ENCODE measurements around the gene LRRC37A.
"Not testable (repeated sequence)": the region's sequence is repeated elsewhere in the genome, so short reads cannot be mapped to it uniquely, and the experiment has no call there.

LRRC37A gene

DNA sequence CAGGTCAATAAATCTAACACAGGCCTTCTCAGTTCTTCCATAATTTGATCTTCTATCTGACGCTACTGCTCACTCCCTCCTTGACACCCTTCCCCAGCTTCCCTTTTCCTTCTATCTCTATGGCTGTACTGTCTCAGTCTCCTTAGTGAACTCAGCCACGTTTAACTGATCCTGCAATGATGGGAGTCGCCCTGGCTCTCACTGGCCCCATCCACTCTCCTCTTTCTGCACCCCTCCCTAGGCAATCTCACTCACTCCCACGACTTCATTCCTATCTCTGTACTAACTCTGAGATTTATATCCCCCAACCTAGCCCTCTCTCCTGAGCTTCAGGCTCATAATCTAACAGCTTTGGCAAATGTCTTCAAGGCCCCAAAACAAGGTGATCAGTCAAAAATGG is 58.9 kb downstream of the LRRC37A start:
- not testable (repeated sequence) for H4K91ac ChIP-seq (ENCODE audit: low read depth, low read length, poor library complexity); H3K4me2 ChIP-seq (ENCODE audit: insufficient read depth, low read length, poor library complexity, severe bottlenecking); H3K79me1 ChIP-seq (ENCODE audit: low read depth, low read length); H2BK120ac ChIP-seq (ENCODE audit: low read depth, low read length); H2AK5ac ChIP-seq (ENCODE audit: low read depth, low read length); H3K14ac ChIP-seq (ENCODE audit: low read length); H3K27ac ChIP-seq (replicated peaks; ENCODE audit: low read length); H3K23ac ChIP-seq (ENCODE audit: low read depth, low read length, poor library complexity); H3K9me3 ChIP-seq (replicated peaks in 1 of 2; ENCODE audit: control insufficient read depth in 2 of 2, insufficient read depth in 1 of 2, low read depth in 1 of 2, low read length in 2 of 2); H3K4me1 ChIP-seq (ENCODE audit: control insufficient read depth in 2 of 2, insufficient read depth in 1 of 2, low read depth in 1 of 2, low read length in 2 of 2); H2BK15ac ChIP-seq (ENCODE audit: low read length); H2BK5ac ChIP-seq (ENCODE audit: low read length); H4K8ac ChIP-seq (ENCODE audit: low read depth, low read length); H3K18ac ChIP-seq (ENCODE audit: low read length); H3K27me3 ChIP-seq (ENCODE audit: control insufficient read depth in 3 of 3, insufficient read depth in 3 of 3, low read depth in 1 of 3, low read length in 3 of 3); H3K9ac ChIP-seq (ENCODE audit: low read depth, low read length, poor library complexity); H3K36me3 ChIP-seq (replicated peaks in 1 of 2; ENCODE audit: control insufficient read depth in 2 of 2, insufficient read depth in 2 of 2, low read length in 2 of 2); H2AFZ ChIP-seq (ENCODE audit: low read length); DNase-seq (ENCODE audit: low spot score); H2BK12ac ChIP-seq (ENCODE audit: low read length); H3K4ac ChIP-seq (ENCODE audit: low read length); H3K4me3 ChIP-seq (ENCODE audit: low read length in 2 of 2)
- WGBS, 2 donors (ENCODE audit: extremely low coverage in 2 of 2, insufficient read length in 2 of 2, insufficient replicate concordance in 1 of 2), result no CpG with 5 or more reads among the region's 4 CpGs

DNA sequence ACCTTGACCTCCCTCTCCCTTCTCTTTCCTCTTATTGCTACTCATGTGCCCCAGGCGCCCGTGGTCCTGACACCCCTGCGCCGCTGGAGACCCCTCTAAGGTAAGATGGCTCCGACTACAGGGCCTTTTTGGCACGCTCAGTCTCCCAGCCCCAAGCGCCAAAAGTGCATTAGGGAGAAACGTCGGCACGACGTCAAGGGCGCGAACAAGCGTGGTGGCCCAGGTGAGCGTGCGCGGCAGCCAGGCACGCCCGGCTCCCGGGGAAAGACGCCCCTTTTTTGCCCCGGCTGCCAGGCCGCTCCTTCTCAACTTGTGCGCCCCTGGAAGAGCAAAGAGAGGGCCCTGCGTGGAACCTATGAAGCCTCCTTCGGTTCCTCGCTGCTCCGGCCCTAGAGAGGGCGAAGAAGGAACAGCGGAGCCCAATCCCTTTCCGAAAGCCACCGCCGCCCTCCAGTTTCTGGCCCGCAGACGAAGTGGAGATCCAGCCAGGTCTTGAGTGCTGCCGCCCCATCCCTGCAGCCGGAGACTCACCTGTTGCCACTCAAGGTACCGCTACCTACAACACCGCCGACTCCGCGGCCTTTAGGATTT is 66.3 kb downstream of the LRRC37A start:
- H3K4me2 ChIP-seq (ENCODE audit: insufficient read depth, low read length, poor library complexity, severe bottlenecking); H2AFZ ChIP-seq (ENCODE audit: low read length); H3K4ac ChIP-seq (ENCODE audit: low read length); H3K14ac ChIP-seq (ENCODE audit: low read length); H3K4me3 ChIP-seq (ENCODE audit: low read length in 2 of 2); H4K8ac ChIP-seq (ENCODE audit: low read depth, low read length); H3K27me3 ChIP-seq (ENCODE audit: control insufficient read depth in 3 of 3, insufficient read depth in 3 of 3, low read depth in 1 of 3, low read length in 3 of 3); H3K36me3 ChIP-seq (replicated peaks in 1 of 2; ENCODE audit: control insufficient read depth in 2 of 2, insufficient read depth in 2 of 2, low read length in 2 of 2); H3K4me1 ChIP-seq (ENCODE audit: control insufficient read depth in 2 of 2, insufficient read depth in 1 of 2, low read depth in 1 of 2, low read length in 2 of 2); H3K23ac ChIP-seq (ENCODE audit: low read depth, low read length, poor library complexity); H3K18ac ChIP-seq (ENCODE audit: low read length); H3K9ac ChIP-seq (ENCODE audit: low read depth, low read length, poor library complexity); H2AK5ac ChIP-seq (ENCODE audit: low read depth, low read length); H2BK120ac ChIP-seq (ENCODE audit: low read depth, low read length); H2BK5ac ChIP-seq (ENCODE audit: low read length); H3K9me3 ChIP-seq (replicated peaks in 1 of 2; ENCODE audit: control insufficient read depth in 2 of 2, insufficient read depth in 1 of 2, low read depth in 1 of 2, low read length in 2 of 2); H2BK12ac ChIP-seq (ENCODE audit: low read length); DNase-seq (ENCODE audit: low spot score); H4K91ac ChIP-seq (ENCODE audit: low read depth, low read length, poor library complexity); H3K27ac ChIP-seq (replicated peaks; ENCODE audit: low read length); H2BK15ac ChIP-seq (ENCODE audit: low read length); H3K79me1 ChIP-seq (ENCODE audit: low read depth, low read length): not testable (repeated sequence)
- no CpG with 5 or more reads among the region's 42 CpGs for WGBS, 2 donors (ENCODE audit: extremely low coverage in 2 of 2, insufficient read length in 2 of 2, insufficient replicate concordance in 1 of 2)

DNA sequence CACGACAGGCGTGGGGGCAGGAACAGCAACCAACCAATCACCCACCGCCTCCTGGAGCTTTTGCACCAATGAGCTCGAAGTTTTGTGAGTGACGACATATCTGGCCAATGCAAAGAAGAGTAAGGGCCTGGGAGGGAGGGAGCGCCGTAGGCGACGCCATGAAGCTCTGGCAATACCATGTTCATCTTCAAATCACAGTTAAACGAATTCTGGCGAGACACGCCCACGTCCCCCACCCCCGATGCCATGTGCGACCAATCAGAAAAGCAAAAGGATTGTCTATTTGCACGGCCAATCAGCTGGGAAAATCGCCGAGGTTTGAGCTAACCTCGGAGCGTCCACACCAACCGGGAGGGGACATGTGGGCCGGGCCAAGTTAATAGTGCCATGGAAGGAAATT is 66.8 kb downstream of the LRRC37A start, which contains the start of gene ARL17B:
TSS of gene ARL17B (minus strand) at position 12 of the 400 bp plus-strand sequence. CDS start 3,369 bp downstream, outside the sequence.
- H3K9ac ChIP-seq (ENCODE audit: low read depth, low read length, poor library complexity); H2BK15ac ChIP-seq (ENCODE audit: low read length); H3K27ac ChIP-seq (replicated peaks; ENCODE audit: low read length); H4K8ac ChIP-seq (ENCODE audit: low read depth, low read length); H3K36me3 ChIP-seq (replicated peaks in 1 of 2; ENCODE audit: control insufficient read depth in 2 of 2, insufficient read depth in 2 of 2, low read length in 2 of 2); DNase-seq (ENCODE audit: low spot score); H3K79me1 ChIP-seq (ENCODE audit: low read depth, low read length); H2AK5ac ChIP-seq (ENCODE audit: low read depth, low read length); H3K9me3 ChIP-seq (replicated peaks in 1 of 2; ENCODE audit: control insufficient read depth in 2 of 2, insufficient read depth in 1 of 2, low read depth in 1 of 2, low read length in 2 of 2); H3K4me2 ChIP-seq (ENCODE audit: insufficient read depth, low read length, poor library complexity, severe bottlenecking); H2AFZ ChIP-seq (ENCODE audit: low read length); H3K23ac ChIP-seq (ENCODE audit: low read depth, low read length, poor library complexity); H3K18ac ChIP-seq (ENCODE audit: low read length); H3K27me3 ChIP-seq (ENCODE audit: control insufficient read depth in 3 of 3, insufficient read depth in 3 of 3, low read depth in 1 of 3, low read length in 3 of 3); H3K4ac ChIP-seq (ENCODE audit: low read length); H3K14ac ChIP-seq (ENCODE audit: low read length); H3K4me1 ChIP-seq (ENCODE audit: control insufficient read depth in 2 of 2, insufficient read depth in 1 of 2, low read depth in 1 of 2, low read length in 2 of 2); H4K91ac ChIP-seq (ENCODE audit: low read depth, low read length, poor library complexity); H2BK120ac ChIP-seq (ENCODE audit: low read depth, low read length); H2BK5ac ChIP-seq (ENCODE audit: low read length); H2BK12ac ChIP-seq (ENCODE audit: low read length): not testable (repeated sequence)
- H3K4me3 ChIP-seq (ENCODE audit: low read length in 2 of 2), result peak within 1 kb of the TSS in 1 of 2 donors; percentile 15
- no CpG with 5 or more reads among the region's 22 CpGs for WGBS, 2 donors (ENCODE audit: extremely low coverage in 2 of 2, insufficient read length in 2 of 2, insufficient replicate concordance in 1 of 2)

DNA sequence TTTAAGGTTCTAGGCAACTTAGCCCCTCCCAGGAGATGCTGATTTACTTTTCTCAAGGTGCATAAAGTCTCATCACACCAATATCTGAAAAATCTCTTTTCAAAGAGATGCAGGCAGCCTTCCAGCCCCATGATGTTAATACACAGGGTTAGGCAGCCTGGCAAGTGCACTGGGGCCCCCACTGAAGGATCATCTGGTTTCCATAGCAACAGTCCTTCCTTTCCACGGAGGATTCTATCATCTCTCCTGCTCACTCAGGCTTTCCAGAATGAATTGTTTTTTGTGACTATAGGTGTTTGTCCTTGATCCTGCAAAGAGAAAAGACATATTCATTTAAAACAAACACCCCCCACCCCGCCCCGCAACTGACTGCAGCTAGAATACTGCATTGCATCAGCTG is 72.6 kb downstream of the LRRC37A start:
- H3K23ac ChIP-seq (ENCODE audit: low read depth, low read length, poor library complexity); H3K9me3 ChIP-seq (replicated peaks in 1 of 2; ENCODE audit: control insufficient read depth in 2 of 2, insufficient read depth in 1 of 2, low read depth in 1 of 2, low read length in 2 of 2); H2BK120ac ChIP-seq (ENCODE audit: low read depth, low read length); H3K9ac ChIP-seq (ENCODE audit: low read depth, low read length, poor library complexity); H2BK15ac ChIP-seq (ENCODE audit: low read length); H3K4ac ChIP-seq (ENCODE audit: low read length); H3K4me2 ChIP-seq (ENCODE audit: insufficient read depth, low read length, poor library complexity, severe bottlenecking); H3K36me3 ChIP-seq (replicated peaks in 1 of 2; ENCODE audit: control insufficient read depth in 2 of 2, insufficient read depth in 2 of 2, low read length in 2 of 2); H3K4me1 ChIP-seq (ENCODE audit: control insufficient read depth in 2 of 2, insufficient read depth in 1 of 2, low read depth in 1 of 2, low read length in 2 of 2); H3K27me3 ChIP-seq (ENCODE audit: control insufficient read depth in 3 of 3, insufficient read depth in 3 of 3, low read depth in 1 of 3, low read length in 3 of 3); H3K79me1 ChIP-seq (ENCODE audit: low read depth, low read length); H3K4me3 ChIP-seq (ENCODE audit: low read length in 2 of 2); H2AK5ac ChIP-seq (ENCODE audit: low read depth, low read length); H3K14ac ChIP-seq (ENCODE audit: low read length); H4K8ac ChIP-seq (ENCODE audit: low read depth, low read length); H2AFZ ChIP-seq (ENCODE audit: low read length); H2BK5ac ChIP-seq (ENCODE audit: low read length); H3K18ac ChIP-seq (ENCODE audit: low read length); H2BK12ac ChIP-seq (ENCODE audit: low read length); DNase-seq (ENCODE audit: low spot score); H4K91ac ChIP-seq (ENCODE audit: low read depth, low read length, poor library complexity); H3K27ac ChIP-seq (replicated peaks; ENCODE audit: low read length): not testable (repeated sequence)
- WGBS, 2 donors (ENCODE audit: extremely low coverage in 2 of 2, insufficient read length in 2 of 2, insufficient replicate concordance in 1 of 2), result no CpG with 5 or more reads among the region's 3 CpGs
